ENCODE results near the gene CHN2.

- TF ChIP-seq CTCF (IDR thresholded peaks at IDR 0.05) (no peak), EZH2 (IDR thresholded peaks at IDR 0.05; ENCODE audit: borderline replicate concordance, insufficient read depth, low read depth, low read length, poor library complexity, severe bottlenecking) (no peak)
These were observed 15.2 kb downstream of the CHN2 start for GRCh38 chr7:29209745-29210144.

All from B cell (primary cell).